COLO829 (cell line): ENCODE results near the gene THBS4.
A peak's percentile ranks its signal among the peaks of the same experiment; 100 is the strongest.

Experiments
- DNase-seq: peaks from one replicate; pipeline ENCODE4 v3.0.0; 2012; ENCODE audit warnings: low spot score

The THBS4 gene

DNA sequence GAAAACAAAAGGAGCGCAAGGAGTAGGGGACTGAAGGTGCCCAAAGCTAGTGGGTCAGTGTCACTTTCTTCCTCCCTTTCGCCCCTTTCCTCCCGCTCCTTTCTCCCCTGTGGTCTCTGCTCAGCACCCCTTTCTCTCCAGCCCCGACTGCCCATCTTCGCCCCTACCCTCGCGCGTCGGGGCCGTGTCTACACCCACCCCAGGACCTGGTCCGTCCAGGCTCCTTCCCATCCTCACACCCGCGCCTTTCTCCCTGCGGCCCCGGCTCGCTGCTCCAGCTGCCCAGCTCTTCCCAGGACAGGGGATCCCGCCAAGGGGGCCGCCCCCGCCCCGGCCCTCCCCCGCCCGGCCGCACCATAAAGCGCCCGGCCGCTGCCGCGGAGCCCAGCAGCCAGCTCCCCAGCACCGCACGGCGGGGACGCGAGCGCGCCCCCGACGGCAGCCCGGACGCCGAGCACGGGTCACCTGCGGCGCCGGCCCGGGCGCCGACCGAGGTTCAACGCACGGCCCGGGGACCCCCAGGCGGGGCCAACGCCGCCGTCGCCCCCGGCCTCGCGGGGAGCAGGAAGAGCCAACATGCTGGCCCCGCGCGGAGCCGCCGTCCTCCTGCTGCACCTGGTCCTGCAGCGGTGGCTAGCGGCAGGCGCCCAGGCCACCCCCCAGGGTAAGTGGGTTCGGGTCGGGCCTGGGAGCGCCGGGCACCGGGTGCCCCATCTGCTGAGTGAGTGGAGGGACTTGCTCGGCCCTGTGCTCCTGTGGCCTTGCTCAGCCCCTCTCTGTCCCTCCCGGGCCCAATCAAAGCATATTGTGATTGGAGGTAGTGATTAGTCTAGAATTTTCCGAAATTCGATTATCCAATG, at the start of gene THBS4:
TSS of gene THBS4 (plus strand) at position 387 of the 860 bp plus-strand sequence. CDS start at position 577, 190 bp downstream.
- no peak for DNase-seq

DNA sequence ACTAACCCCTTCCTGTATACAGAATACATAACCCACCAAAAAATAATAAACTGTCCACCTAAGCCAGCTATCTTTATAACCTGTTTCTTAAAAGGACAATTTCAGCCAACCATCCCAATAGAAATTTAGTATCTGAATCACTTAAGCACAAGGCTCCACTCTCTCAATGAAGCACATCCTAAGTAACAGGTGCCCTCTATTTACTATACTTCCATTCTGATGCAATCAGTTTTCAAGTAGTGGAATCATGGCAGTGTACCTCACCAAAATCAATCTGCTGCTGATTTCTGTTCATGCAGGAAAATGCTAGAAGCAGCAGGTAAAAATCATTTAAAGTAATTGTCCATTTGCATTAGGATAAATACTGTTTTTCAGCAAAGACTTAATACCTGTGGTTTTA, 48.9 kb upstream of the THBS4 start:
- DNase-seq = no peak

DNA sequence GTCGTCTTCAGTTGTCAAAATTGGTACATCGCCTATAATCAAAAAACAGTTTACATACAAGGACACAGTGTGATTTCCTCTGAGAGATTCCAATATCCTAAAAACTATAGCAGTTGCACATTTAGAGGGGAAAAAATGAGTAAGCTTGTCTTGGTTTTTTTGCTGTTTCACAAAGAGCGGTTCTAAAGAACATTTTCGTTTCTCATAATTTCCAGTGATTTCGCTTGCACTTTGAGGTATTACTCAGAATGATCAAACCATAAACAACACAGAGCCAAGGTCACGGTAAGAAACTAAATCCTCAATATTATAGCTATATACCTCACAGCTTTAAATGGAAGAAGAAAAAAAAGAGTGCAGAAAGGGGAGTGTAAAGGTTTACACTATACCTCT, 44.9 kb upstream of the THBS4 start:
- DNase-seq = no peak

DNA sequence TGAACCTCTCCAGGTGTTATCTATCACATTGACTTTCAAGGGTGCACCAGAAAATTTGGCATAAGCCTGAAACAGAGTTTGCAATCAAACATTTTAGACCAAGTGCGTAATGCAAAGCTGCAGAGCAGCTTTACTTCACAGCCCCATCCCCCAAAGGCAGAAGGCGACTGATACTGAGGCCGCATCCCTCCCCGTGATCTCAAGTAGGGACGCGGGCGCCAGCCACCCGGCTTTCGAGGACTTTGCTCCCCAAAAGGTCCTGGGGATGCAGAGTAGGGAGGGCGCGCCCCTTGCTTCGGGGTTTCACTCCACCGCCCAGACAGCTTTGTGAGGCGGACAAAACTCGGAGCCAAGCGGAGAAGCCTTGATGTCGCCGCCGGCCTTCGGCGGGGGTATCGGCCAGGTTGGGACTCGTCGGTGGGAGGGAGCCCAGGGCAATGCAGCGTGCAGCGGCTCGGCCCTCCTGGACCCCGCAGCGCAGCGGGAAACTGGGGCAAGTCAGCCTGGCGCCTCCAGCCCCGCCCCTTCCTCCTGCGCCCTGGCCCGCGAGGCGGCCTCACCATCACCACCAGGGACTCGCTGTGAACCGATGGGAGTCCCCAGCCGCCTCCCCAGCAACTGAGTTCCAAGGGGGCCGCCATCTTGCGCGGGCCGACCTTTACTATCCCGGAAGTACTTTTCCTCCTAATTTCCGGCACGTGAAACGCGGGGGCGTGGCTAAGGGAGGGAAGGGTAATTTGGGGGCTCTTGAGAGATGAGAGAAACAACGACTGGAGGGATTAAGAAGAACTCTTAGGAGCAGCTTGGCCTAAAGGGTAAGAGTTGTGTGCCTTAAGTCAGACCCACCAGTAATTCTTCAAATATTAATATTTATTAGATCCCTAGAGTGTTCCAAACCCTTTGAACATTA, 44.3 kb upstream of the THBS4 start, which contains the start of gene MTX3:
TSS of gene MTX3 (minus strand) at position 665 of the 910 bp plus-strand sequence. CDS start at position 641, 24 bp downstream.
- peak; percentile 49 for DNase-seq

DNA sequence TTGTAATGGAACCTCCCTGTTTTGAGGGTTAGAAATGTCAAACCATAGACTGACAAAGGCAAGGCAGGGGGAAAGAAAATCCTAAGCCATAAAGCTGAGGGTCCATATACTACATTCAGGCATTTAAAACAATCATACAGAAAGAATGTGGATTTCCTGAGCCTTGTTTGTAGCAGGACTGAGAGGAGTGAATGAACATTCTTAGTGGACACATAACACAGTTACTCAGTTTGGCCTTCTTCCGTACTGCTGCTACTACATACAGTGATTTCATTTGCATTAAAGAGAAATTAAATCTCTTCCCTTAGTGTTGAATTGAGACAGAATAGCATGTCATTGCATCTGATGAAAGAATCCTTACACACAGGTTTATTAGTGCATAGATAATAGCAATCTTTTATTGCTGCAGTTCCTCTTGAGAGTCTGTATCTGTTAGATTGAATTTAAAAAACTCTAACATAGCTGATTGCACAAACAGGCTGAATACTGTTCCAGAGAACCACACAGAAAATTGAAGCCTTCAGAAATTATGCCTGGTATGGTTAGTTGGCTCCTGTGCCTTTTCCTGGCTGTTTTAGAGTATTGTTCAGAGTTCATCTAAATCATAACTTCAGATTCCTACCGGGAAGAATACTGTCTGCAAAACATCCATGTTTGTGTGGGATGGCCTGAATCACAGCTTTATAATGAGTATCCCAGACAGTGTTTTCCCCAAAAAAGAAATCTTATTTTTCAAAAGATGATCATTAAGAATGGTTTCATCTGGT, 42.1 kb upstream of the THBS4 start:
- no peak for DNase-seq

DNA sequence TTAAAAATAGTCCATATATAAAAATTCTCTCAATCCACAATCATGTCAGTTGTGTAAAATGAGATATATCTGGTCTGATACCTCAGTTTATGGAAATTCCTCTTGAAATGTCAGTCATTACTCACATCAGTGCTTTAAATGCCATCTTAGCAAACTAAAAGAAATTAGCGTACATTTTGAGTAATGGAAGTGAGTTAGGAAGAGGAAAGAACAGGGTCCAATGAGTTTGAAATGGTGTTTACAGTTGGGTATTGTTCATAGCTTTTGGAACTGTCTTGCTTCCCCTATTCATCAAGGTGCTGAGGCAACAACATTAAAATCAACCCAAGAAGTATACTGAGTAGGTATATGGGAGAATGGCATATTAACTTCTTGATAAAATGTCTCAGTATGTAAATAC, 35.4 kb upstream of the THBS4 start:
- no peak for DNase-seq

DNA sequence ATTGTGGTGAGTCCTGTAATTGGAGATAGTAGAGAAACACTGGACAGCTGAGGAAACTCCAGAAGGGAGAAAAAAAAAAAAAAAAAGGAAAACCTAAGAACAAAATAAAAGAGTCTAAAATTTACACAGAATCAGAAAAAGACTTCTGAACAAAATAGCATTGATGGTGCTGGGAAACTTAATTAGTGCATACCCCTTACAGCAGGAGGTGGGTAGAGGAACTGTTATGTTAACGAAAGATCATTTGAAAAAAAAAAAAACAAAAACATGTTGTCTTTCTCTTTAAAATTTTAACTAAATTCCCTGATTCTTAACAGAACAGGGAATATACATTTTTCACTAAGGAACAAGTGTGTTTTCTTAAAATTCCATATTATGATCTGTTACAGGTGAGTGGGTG, 32.5 kb upstream of the THBS4 start:
- DNase-seq = no peak

DNA sequence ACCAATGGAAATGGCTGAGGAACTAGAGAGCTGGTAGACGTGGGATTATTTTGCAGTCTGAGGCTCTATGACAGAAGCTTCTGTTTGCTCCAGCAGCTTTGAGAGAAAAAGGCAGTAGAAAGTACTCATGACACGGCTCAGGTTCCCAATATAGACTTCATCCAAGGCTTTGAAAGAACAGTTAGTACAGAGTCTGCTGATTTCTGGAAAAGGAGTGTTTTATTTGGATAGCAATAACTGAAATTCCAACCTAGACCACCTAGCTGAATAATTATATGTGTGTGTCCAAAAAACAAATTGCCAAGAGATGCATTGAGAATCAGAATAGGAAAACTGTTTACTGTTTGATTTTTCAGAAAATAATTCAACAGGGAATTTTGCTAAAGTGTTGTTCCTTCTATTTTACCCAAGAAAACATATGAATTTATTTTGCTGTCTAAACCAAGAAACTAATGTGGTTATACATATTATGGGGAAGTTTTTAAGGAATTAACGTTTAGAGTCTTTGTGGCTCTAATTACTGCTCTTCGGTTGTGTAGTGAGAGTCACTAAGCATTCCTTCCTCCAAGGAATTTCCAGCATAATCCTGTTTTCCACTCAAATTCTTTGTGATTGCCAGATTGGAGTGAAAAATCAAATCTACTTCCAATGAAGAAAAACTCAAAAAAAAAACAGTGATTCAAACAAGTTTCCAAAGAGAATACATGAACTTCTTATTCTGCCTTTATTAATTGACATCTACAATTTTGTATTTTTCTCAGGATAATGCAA, 26.0 kb upstream of the THBS4 start:
- DNase-seq = no peak

DNA sequence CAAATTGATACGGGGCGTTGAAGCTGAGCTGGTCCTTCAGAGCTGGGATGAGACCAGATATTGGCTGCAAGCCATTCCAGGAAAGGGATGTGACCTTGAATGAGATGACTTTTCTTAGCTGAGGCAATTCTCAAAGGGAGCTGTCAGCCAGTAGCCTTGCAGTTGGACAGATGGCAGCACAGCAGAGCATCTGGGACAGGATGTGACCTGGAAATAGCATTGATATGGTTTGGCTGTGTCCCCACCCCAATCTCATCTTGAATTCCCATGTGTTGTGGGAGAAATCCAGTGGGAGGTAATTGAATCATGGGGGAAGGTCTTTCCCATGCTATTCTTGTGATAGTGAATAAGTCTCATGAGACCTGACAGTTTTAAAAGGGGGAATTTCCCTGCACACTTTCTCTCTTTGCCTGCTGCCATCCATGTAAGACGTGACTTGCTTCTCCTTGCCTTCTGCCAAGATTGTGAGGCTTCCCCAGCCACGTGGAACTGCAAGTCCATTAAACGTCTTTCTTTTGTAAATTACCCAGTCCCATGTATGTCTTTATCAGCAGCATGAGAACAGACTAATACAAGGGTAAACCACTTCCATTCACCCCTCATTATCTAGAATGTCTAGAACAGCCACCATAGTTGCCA, 24.3 kb upstream of the THBS4 start:
- no peak for DNase-seq

DNA sequence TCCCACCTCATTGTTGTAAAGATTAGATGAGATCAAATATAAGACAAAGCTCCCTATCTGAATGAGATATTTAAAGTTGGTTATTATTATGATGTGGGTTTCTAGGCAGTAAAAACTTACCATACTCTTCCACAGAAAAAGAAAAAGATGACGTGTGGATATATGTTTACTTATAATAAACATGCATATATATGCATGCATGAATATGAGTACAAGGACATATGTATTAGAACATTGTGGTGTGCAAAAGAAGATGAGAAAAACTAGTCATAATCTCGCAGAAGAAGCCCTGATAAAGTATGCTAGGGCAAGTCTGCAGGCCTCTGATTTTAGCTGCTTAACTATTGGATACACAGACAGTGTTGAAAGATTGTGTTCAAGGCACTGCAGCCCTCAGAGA, 10.1 kb upstream of the THBS4 start:
- no peak for DNase-seq

DNA sequence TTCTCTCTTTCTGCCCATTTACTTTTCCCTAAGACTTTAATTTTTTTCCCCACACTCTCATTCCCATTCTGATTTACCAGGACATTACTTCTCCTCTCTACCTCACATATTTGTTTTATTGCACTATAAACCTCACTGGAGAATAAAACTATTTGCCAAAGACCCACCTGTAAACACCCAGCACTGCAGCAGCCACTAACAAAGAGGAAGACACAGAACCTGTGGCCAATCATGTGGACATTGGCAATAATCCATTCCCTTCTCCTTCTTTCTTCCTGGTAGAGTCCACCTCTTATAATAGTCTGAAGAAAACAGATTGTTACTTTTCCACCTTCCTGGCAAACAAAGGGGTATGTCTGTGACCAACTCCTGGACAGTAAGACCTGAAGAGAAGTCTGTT, 8.3 kb upstream of the THBS4 start:
- DNase-seq = no peak

- DNase-seq = no peak
Observed at GRCh38 chr5:80031109-80031508, 4.0 kb upstream of the THBS4 start.

DNA sequence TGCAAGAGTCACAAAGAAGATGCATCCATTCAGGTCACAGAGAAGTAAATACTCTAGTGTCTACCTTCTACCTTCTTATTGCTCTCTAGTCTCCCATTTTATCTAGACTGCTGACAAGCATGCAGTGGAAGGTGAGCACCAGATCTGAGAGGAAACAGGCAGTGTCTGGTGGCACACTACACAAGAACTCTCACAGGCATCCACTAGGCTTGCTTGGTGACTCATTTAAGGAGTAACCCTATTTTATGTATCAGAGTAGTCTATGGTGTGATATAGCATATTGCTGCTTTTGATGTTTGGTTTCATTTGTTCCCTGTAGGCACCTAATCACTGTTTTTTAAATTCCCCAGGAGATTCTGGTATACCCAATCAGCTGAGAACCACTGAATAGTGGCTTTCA, 1.6 kb upstream of the THBS4 start:
- no peak for DNase-seq

DNA sequence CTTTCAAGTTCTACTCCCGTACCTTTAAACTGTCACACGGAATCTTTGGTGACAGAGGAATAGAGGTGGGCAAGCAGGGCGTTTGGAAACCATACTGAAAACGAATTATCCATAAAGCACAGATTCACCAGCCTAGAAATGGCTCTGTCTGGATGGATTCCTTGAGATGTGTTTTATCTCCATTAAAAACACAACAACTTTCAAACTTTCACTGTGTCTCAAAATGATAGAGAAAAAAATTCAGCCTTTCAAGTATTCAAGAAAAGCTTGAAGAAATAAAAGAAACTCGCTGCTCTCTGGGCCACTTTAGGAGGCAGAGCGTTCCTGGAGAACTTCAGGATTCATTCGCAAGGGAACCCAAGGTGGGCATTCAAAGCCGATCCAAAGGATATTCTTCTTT, 589 bp upstream of the THBS4 start:
- no peak for DNase-seq

DNA sequence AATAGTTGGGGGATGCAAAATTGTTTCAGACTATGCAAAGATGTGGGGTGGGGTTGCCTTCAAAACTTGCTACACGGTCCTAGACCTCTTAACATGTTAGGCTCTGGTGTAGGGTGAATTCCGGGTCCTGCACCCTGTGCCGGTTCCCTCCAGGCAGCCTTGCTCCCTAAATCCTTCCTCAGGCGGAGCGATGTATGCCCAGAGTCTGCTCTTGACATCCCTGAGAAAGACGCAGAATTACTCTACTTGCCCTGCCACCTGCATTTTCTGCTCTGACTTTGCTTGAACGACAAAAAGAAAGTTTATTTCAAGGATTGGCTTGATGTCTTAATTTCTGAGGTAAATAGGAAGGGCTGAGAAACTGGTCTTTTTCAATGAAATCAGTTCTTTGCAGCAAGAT, 691 bp downstream of the THBS4 start:
- no peak for DNase-seq

DNA sequence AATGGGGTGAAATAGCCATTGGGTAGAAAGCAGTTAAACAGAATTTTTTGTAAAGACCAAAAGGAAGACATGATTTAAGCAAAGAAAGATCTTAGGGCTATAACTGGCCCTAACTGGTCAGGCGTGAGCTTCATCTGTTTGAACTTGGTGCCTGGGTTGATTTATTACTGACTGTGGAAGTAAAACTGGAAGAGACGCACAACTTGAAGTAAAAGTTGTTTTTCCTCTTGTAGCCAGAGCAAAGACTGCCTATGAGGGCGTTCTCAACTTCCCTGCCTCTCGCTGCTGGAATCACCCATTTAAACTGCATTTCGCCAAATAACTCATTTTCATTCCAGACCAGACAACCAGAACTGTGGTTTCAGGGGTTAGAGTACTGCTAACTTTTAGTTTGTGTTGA, 1.5 kb downstream of the THBS4 start:
- DNase-seq = no peak

GRCh38 chr5:80037366-80037765, 2.2 kb downstream of the THBS4 start:
- DNase-seq = no peak

- no peak for DNase-seq
Observed at GRCh38 chr5:80039650-80040049, 4.5 kb downstream of the THBS4 start.

DNA sequence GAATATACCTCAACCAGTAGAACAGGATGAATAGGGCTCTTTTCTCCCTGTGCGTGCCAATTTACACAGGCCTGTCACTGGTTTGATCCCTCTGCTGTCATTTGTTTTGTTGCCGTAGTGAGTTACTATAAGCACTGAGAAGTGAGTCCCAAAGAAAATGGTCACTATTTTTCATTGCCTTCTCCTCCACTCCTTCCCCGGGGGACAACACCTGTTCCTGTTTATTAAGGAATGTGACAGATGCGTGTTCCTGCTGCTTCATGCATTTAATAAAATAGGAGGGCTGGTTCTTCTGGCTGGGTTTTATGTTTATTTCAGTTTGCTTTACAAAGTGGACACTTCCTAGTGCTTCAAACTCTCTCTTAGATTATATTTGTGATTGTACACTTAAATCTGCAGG, 6.4 kb downstream of the THBS4 start:
- no peak for DNase-seq

DNA sequence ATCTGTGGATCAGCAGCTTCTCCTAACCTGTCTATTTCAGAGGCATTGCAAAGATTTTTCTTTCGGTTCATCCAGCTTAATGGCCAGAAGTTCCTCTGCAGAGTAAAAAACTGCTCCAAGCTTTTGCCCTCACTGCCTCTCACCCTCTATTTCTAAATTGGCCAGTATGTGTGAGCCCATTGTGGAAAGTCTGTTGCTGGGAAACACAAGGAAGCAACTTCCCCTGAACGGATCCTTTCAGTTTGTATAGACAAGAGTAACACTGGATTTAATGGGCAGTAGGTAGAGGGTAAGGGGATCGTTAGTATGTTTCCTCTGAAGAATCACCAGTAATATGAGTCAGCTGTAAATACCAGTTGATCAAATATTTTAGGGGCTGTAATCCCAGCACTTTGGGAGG, 7.2 kb downstream of the THBS4 start:
- no peak for DNase-seq

GRCh38 chr5:80043187-80043586, 8.0 kb downstream of the THBS4 start:
- DNase-seq = no peak
